Activated naive CD8-positive, alpha-beta T cell treated with anti-CD3 and anti-CD28 coated beads, Interleukin-2, amount 50 U/mL, for 24 hours (primary cell): ENCODE measurements around the gene LINGO1.
A peak's percentile ranks its signal among the peaks of the same experiment; 100 is the strongest.

Experiments used
- ATAC-seq: fragments of 150-1000 bp; cut with Tn5 transposase; one replicate; pipeline ENCODE4 v1.10.0; 2021
- DNase-seq: peaks from one replicate; pipeline ENCODE4 v3.0.0; 2021
- H3K27ac Mint-ChIP-seq: one replicate; pipeline ENCODE4 v1.8.0; 2021; ENCODE audit warnings: mild to moderate bottlenecking, mixed read lengths
- H3K27me3 Mint-ChIP-seq: one replicate; pipeline ENCODE4 v1.8.0; 2021; ENCODE audit warnings: mixed read lengths
- H3K36me3 Mint-ChIP-seq: one replicate; pipeline ENCODE4 v1.8.0; 2021; ENCODE audit warnings: low read depth, mixed read lengths
- H3K4me1 Mint-ChIP-seq: one replicate; pipeline ENCODE4 v1.8.0; 2021; ENCODE audit warnings: mixed read lengths
- H3K4me3 Mint-ChIP-seq: one replicate; pipeline ENCODE4 v1.8.0; 2021; ENCODE audit warnings: mild to moderate bottlenecking, moderate library complexity, mixed read lengths
- H3K9me3 Mint-ChIP-seq: one replicate; pipeline ENCODE4 v1.8.0; 2021; ENCODE audit warnings: mixed read lengths

Gene LINGO1

DNA sequence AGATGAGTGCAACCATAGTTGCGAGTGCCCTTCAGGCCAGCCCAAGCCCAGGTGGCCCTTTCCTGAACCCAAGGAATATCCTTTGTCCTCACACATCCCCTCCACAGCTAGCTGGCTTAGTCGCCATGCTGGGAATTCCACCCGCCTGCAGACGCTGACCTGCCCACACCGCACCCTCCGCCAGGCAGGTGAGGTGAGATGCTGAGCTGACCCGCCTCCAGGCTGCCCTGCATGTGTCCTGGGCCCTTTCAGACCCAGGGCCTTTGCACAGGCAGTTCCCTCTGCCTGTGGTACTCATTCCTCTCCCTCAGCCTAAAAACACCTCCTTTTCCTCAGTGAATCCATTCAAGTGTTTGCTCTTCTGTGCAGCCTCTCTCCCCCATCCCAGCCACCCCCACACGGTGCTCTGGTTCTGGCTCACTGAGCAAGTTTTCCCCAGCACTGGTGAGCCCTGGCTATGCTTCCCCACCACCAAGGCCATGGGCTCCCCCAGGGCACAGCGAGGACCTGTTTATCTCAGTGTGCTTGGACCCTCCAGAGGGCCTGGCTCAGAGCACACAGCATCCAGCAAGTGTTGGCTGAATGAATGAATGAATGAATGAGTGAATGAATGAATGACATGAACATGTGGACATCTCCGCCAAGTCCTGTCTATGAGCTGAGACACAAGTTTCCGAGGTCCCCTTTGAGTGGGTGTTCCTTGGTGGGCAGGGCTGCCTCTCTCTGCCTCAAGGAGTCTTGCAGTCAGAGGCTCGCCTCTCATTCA lies 33.0 kb upstream of the LINGO1 start:
- Mint-ChIP-seq H3K27ac (no peak overlapping the region), H3K27me3 (peaks cover 5% of the 10 kb centered on the region), H3K4me3 (no peak overlapping the region), H3K9me3 (no peaks in the 10 kb centered on the region), H3K36me3 (no peaks in the 10 kb centered on the region), H3K4me1 (no peaks in the 10 kb centered on the region)
- ATAC-seq: no peak
- no peak for DNase-seq

DNA sequence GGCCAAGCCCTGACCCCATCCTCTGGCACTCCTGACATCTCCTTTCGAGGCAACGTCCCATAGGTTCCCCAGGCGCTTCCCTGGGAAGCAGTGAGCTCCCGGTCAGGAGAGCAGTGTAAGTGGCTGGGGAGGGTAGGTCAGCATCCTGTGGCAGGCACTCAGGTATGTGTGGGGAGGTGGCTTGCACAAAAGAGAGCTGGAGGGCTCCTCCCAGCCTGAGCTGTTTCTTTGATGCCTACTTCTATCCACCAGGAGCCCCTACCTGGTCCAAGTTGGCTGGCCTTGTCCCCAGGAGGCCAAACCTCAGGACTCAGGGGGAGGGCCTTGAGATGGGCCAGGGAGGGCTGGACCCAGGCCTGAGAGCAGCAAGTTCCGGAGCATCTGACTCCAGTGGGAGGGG lies 31.7 kb upstream of the LINGO1 start:
- no peak overlapping the region for H3K27ac Mint-ChIP-seq

DNA sequence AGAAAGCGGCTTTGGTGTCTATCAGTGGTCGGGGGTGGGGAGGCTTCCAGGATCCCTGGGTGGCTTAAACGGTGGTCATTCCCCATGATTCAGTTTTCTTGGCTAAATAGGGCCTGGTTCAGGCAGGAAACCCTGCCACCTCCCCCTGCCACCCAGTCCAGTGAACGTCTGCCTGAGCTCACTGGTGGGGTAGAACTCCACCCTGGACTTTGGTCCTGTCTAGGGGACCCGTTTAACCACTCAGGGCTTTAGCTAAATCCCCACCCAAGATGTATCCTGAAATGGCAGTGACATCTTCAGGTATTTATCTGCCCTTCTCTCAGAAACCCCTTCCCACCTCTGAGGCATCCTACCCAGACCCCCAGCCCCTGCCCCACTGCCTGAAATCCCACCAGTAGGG lies 30.5 kb upstream of the LINGO1 start:
- Mint-ChIP-seq H3K4me3 (no peak overlapping the region), H3K27me3 (peaks cover 6% of the 10 kb centered on the region), H3K36me3 (no peaks in the 10 kb centered on the region), H3K27ac (no peak overlapping the region), H3K4me1 (no peaks in the 10 kb centered on the region), H3K9me3 (no peaks in the 10 kb centered on the region)
- ATAC-seq: no peak
- no peak for DNase-seq

More for the DNA sequence above, 31.7 kb upstream of the LINGO1 start:
- DNase-seq (no peak), ATAC-seq (no peak)
- Mint-ChIP-seq H3K27me3 (peaks cover 4% of the 10 kb centered on the region), H3K4me3 (no peak overlapping the region), H3K36me3 (no peaks in the 10 kb centered on the region), H3K4me1 (no peaks in the 10 kb centered on the region), H3K9me3 (no peaks in the 10 kb centered on the region)

DNA sequence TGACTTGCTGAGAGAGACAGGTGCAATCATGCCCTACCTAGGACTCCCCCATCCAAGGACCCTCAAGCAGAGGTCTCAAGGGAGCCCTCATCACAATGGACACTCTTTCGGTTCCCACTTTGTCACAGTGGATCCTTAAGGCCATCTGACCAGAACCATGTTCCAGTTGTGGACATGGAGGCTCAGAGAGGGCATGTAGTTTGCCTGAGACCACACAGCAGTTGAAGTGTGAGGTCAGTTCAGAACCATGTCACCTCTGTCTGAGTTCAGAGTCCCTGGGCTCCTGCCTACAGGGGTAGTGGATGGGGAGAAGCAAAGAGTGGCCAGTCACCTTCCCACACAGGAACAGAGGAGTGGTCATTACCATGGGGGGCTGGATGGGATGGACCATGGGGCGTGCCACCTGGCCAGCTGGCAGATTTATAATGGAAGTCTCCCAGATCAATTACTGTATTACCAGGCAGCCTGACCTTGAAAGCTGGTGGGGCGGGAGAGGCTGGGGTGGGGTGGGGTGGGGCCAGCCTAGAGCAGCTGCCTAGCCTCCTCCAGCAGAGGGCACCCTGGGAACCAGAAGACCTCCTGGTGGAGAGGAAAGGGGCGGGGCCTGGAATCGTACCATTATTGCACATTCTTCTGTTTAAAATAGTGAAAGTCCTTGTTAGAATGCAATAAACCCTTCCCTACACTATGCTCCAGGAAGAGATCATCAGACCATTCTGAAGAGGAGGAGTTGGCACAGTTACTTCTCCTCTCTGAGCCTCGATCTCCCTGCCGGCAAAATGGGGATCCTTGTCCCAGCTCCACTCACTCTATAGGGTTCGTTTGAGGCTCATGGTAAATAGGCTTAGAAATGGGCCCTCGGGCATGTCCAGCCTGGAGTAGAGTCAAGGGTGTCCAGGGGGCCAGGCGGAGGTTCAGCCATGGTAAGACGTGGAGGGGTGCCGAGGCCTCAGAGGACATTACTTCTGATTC lies 26.9 kb upstream of the LINGO1 start:
- Mint-ChIP-seq H3K27me3 (peaks cover 10% of the 10 kb centered on the region), H3K9me3 (no peaks in the 10 kb centered on the region), H3K36me3 (no peaks in the 10 kb centered on the region), H3K27ac (no peak overlapping the region), H3K4me1 (no peaks in the 10 kb centered on the region), H3K4me3 (no peak overlapping the region)
- ATAC-seq (peak; percentile 52), DNase-seq (peak; percentile 61)

DNA sequence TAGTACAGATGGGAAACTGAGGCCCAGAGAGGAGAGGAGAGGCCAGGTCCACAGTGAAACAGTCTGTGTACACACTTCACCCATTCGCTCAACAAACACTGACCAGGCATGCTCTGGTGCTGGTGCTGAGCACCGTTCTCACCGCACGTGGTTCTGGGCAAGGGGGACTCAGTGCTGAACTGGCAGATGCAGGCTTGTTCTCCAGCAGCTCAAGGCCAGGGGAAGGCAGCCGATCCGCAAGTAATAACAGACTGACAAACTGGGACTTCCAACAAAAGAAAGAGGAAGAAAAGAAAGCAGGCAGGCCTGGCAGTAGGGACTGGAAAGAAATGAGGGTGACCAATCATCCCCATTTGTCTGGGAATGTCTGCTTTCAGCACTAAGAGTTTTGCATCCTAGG lies 25.6 kb upstream of the LINGO1 start:
- H3K4me1 Mint-ChIP-seq: no peaks in the 10 kb centered on the region
- H3K9me3 Mint-ChIP-seq: no peaks in the 10 kb centered on the region
- H3K27ac Mint-ChIP-seq: no peak overlapping the region
- no peaks in the 10 kb centered on the region for H3K36me3 Mint-ChIP-seq
- peaks cover 13% of the 10 kb centered on the region for H3K27me3 Mint-ChIP-seq
- DNase-seq (no peak), ATAC-seq (no peak)
- H3K4me3 Mint-ChIP-seq: no peak overlapping the region

DNA sequence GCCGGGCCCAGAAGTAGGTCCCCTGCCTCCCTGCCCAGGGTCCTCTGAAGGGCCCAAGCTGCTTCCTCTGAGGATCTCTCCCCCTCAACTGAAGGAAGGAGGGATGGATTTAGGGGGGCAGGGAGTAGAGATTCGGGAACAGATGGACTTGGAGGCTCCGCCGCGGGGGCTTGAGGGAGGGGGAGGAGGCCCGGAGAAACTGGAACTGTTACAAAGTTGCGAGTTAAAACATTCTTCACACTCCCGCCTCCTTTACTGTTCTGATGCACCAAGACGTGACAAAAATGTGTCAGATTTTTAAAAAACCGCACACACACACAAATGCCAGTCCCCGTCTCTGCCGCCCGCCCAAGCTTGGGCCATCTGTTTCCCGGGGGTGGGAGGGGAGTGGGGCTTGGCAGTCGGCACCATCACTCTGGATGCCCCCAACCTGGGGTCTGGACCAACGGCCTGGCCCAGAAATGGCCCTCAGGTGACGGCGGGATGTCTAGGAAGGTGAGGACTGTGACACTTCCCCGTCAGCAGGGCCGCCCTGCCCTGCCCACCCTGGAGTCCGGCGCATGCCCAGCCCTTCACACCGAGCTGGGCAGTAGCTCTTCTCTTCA lies 25.0 kb upstream of the LINGO1 start:
- Mint-ChIP-seq H3K27me3 (peaks cover 13% of the 10 kb centered on the region), H3K27ac (no peak overlapping the region), H3K9me3 (no peaks in the 10 kb centered on the region), H3K36me3 (no peaks in the 10 kb centered on the region), H3K4me1 (no peaks in the 10 kb centered on the region), H3K4me3 (no peak overlapping the region)
- DNase-seq (no peak), ATAC-seq (no peak)

DNA sequence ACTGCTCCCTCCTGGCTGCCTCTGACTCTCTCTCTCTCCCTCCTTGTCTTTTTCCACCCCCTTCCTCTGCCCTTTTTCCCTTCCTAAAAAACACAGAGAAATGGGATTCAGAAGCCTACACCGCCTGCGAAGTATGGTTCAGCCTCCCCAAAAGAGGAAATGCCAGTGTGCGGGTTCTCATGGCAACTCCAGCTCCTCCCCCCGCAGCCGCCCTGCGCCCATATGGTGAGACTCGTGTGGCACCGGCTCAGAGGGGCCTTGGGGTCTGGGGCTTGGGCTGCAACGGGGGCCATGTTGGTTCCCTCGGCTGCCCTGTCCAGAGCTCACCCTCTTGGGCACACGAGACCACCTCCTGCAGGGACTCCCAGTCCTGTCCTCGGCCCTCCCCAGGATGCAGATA lies 23.6 kb upstream of the LINGO1 start:
- Mint-ChIP-seq H3K9me3 (no peaks in the 10 kb centered on the region), H3K4me3 (no peak overlapping the region), H3K36me3 (no peaks in the 10 kb centered on the region), H3K27ac (no peak overlapping the region), H3K4me1 (no peaks in the 10 kb centered on the region), H3K27me3 (peaks cover 13% of the 10 kb centered on the region)
- DNase-seq (no peak), ATAC-seq (no peak)

DNA sequence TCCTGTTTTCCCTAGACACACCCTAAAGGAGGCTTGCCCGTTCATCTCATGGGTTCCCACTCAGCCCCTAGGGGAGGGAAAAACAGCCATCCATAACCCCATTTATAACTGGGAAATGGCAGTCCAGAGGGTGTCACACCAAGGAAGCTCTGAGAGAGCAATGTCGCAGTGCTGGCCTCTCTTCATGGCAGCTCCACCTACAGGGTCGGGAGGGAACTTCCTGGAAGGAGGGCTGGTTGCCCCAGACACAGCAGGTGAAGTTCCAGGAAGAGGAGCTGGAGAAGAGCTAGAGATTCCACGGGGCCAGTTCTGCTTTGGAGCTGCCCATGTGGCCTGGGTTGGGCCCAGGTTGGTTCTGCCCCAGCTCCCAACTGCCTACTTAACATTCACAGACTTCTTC lies 22.3 kb upstream of the LINGO1 start:
- H3K4me3 Mint-ChIP-seq: no peak overlapping the region
- no peak for DNase-seq
- H3K27ac Mint-ChIP-seq: no peak overlapping the region
- H3K36me3 Mint-ChIP-seq: no peaks in the 10 kb centered on the region
- H3K4me1 Mint-ChIP-seq: no peaks in the 10 kb centered on the region
- no peak for ATAC-seq
- peaks cover 13% of the 10 kb centered on the region for H3K27me3 Mint-ChIP-seq
- no peaks in the 10 kb centered on the region for H3K9me3 Mint-ChIP-seq

DNA sequence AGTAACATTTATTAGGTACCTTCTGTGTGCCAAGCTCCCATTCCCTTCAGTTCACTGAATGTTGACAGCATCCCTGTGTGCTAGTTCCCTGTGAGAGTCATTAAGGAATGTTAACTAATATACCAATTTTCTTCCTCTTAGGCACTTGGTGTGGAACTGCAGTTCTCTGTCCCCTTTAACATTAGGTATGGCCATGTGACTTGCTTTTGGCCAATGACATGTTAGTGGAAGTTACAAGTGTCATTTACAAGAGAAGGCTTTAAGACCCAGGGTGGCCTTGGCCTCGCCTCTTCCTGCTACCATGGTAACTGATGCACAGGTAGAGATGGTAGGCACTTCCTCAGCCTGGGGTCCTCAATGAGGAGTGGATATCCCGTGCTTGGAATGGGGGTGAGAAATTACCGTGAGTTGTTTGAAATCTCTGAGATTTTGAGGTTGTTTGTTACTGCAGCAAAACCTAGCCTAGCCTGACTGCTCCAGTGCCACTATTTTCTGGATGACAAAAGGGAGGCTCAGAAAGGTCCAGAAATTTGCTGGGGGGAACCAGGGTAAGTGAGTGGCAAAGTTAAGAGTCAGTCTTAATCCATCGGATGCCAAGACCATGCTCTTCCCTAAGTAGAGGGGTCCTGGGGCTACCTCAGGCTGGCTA lies 21.2 kb upstream of the LINGO1 start:
- DNase-seq (no peak), ATAC-seq (no peak)
- Mint-ChIP-seq H3K36me3 (no peaks in the 10 kb centered on the region), H3K27ac (no peak overlapping the region), H3K9me3 (no peaks in the 10 kb centered on the region), H3K4me3 (no peak overlapping the region), H3K27me3 (peaks cover 12% of the 10 kb centered on the region), H3K4me1 (no peaks in the 10 kb centered on the region)

DNA sequence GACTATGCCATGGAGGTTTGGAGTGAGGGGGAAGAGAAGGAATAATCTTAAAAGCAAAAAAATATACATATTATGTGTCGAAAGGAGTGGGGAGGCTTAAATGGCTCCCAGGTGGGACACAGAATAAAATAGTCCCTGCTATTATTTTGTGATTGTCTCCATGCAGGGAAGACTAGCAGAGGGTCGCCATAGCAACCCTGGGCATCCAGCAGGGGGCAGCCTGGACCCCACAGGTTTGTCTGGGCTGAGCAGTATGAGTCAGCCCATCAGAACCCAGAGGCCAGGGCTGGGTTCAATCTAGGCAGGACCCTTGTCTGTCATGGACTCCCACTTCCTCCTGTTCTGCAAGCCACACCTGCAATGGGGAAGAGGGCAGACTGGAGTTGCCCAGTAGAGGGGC lies 17.6 kb upstream of the LINGO1 start:
- H3K4me1 Mint-ChIP-seq: no peaks in the 10 kb centered on the region
- H3K4me3 Mint-ChIP-seq: no peak overlapping the region
- ATAC-seq (no peak), DNase-seq (peak; percentile 33)
- H3K36me3 Mint-ChIP-seq: no peaks in the 10 kb centered on the region
- H3K27ac Mint-ChIP-seq: no peak overlapping the region
- no peaks in the 10 kb centered on the region for H3K9me3 Mint-ChIP-seq
- H3K27me3 Mint-ChIP-seq: peaks cover 7% of the 10 kb centered on the region

DNA sequence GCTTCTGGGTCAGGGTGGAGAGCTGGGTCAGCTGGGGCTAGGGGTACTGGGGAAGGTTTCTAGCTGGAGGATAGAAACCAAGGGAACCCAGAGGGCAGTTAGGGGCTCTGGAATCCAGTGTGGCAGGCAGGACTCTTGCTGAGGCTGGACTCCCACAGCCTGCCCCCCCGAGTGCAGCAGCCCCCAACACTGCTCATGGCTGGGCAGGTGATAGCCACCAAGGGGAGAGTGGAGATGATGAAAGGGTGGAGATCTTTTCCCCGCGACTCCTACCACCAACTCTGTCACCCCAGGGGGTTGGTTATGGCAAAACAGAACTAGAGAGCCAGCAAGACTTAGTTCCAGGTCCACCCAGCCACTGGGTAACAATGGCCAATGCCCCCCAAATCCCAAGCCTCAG lies 16.9 kb upstream of the LINGO1 start:
- no peak overlapping the region for H3K27ac Mint-ChIP-seq
- H3K27me3 Mint-ChIP-seq: peaks cover 5% of the 10 kb centered on the region
- no peaks in the 10 kb centered on the region for H3K9me3 Mint-ChIP-seq
- no peak overlapping the region for H3K4me3 Mint-ChIP-seq
- no peak for DNase-seq
- no peak for ATAC-seq
- H3K36me3 Mint-ChIP-seq: no peaks in the 10 kb centered on the region
- no peaks in the 10 kb centered on the region for H3K4me1 Mint-ChIP-seq

DNA sequence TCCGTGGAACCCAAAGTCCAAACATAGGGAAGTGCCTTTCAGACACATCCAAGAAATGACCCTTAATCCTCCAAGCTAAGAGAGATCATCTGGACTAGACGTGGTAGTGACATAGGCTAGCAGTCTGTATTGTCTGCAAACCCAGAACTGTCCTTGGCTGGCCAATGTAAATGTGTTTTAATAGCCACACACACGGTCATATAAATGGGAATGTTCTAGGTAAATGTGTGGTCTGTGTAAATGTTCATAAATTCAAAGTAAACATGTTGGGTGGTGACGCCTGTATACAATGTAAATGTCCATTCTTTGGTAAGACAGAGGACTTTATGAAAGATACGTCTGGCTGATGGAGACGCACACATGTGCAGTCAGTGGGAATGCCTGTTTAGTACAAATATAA lies 16.3 kb upstream of the LINGO1 start:
- Mint-ChIP-seq H3K27me3 (peaks cover 5% of the 10 kb centered on the region), H3K4me1 (no peaks in the 10 kb centered on the region), H3K36me3 (no peaks in the 10 kb centered on the region), H3K9me3 (no peaks in the 10 kb centered on the region), H3K4me3 (no peak overlapping the region), H3K27ac (no peak overlapping the region)
- DNase-seq: no peak
- no peak for ATAC-seq

DNA sequence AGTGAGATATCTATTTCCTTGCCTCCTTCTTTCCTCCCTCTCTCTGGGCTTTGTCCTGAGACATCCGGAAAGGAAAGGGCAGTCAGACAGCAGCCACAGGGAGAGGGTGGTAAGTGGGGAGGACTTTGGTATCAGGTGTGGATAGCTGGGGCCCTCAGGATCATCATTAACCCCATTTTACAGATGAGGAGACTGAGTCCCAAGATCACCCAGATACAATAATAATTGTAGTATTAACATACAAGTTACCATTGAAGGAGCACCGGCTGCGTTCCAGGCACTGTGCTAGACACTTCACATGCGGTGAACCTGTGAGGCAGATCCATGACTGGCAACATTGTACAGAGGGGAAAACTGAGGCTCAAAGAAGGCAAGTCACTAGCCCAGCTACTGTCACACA lies 15.2 kb upstream of the LINGO1 start:
- ATAC-seq (no peak), DNase-seq (no peak)
- no peaks in the 10 kb centered on the region for H3K9me3 Mint-ChIP-seq
- no peak overlapping the region for H3K4me3 Mint-ChIP-seq
- peaks cover 5% of the 10 kb centered on the region for H3K27me3 Mint-ChIP-seq
- no peaks in the 10 kb centered on the region for H3K36me3 Mint-ChIP-seq
- no peak overlapping the region for H3K27ac Mint-ChIP-seq
- H3K4me1 Mint-ChIP-seq: no peaks in the 10 kb centered on the region

DNA sequence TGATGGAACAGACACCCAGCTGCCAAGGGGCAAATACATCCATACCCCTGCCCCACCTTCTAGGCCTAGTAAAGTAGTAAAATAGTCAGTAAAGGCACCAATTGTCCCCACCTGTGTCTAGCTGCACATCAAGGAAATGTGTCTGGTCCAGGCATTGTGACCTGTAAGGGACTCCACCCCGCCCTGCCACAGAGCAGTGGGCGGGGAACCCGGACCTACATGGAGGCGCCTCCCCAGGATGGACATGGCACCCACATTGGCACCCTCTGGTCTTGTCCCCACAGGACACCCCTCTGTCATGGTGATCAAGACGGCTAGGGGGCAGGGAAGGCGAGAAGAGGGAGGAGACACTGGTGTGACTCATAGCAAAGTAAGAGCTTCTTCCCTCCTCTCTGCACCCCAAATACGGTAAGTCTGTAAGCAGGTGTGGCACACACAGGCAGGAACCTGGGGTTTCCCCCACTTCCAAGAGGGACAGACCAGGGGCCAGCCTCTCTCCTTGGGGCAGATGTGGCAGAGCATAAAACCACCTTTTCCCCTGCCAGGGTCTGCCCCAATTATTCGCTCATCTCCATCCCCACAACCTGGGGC lies 13.5 kb upstream of the LINGO1 start:
- Mint-ChIP-seq H3K4me3 (no peak overlapping the region), H3K4me1 (no peaks in the 10 kb centered on the region), H3K27me3 (peaks cover 5% of the 10 kb centered on the region), H3K36me3 (no peaks in the 10 kb centered on the region), H3K9me3 (no peaks in the 10 kb centered on the region), H3K27ac (no peak overlapping the region)
- DNase-seq (no peak), ATAC-seq (no peak)
